H1 (cell line): ENCODE measurements around the gene CDADC1. TPM values are rescaled to one million over a fixed set of nuclear protein-coding genes. Genes with fewer than 3 reads are reported as not detected.

Experiments used
- CTCF ChIA-PET: fragments of 300-600 bp; sonication (Branson Sonifier 250); formaldehyde crosslinking; loops from one replicate; lab custom pipeline; 2021; ENCODE audit not compliant: partially characterized antibody; lab: Charles Lee
- POLR2A ChIA-PET: fragments of 300-600 bp; sonication (Branson Sonifier 250); formaldehyde crosslinking; loops from one replicate; lab custom pipeline; 2021; ENCODE audit warnings: inconsistent platforms; ENCODE audit not compliant: partially characterized antibody; lab: Charles Lee
- DNase-seq, 2 experiments: peaks; one replicate each; pipeline versions ENCODE4 v3.0.0 to v3.0.0-alpha.2; 2010 to 2022; ENCODE audit warnings: low spot score in 2 of 2, low read depth in 1 of 2, mixed read lengths in 1 of 2
- FAIRE-seq: peaks from 2 replicates; lab custom pipeline; 2011; peaks lifted over from hg19 to GRCh38; lab: Jason Lieb, UNC
- H2AFZ ChIP-seq: 2 replicates; pipeline ENCODE4 v1.8.1; 2012; ENCODE audit warnings: low read length, inconsistent platforms
- H2AK5ac ChIP-seq: 2 replicates; pipeline ENCODE4 v1.6.1; 2013; ENCODE audit warnings: low read depth, low read length
- H2BK120ac ChIP-seq: replicated peaks from 2 replicates; pipeline ENCODE3; 2013; ENCODE audit warnings: low read depth, low read length, inconsistent platforms
- H2BK12ac ChIP-seq: 2 replicates; pipeline ENCODE4 v1.6.1; 2013; ENCODE audit warnings: low read depth, low read length
- H2BK15ac ChIP-seq: 2 replicates; pipeline ENCODE4 v1.6.1; 2013; ENCODE audit warnings: low read length
- H2BK20ac ChIP-seq: 2 replicates; pipeline ENCODE4 v1.6.1; 2013; ENCODE audit warnings: low read length
- H2BK5ac ChIP-seq: 2 replicates; pipeline ENCODE4 v1.6.1; 2013; ENCODE audit warnings: low read depth, low read length
- H3K14ac ChIP-seq: 2 replicates; pipeline ENCODE4 v1.6.1; 2013; ENCODE audit warnings: inconsistent platforms; ENCODE audit not compliant: insufficient read length
- H3K18ac ChIP-seq: 2 replicates; pipeline ENCODE4 v1.6.1; 2013; ENCODE audit warnings: low read length; ENCODE audit errors: extremely low read depth
- H3K23ac ChIP-seq: 2 replicates; pipeline ENCODE4 v1.6.1; 2013; ENCODE audit warnings: inconsistent platforms; ENCODE audit not compliant: insufficient read length
- H3K23me2 ChIP-seq: 2 replicates; pipeline ENCODE4 v1.6.1; 2013; ENCODE audit warnings: low read depth, low read length
- H3K27ac ChIP-seq: 2 replicates; pipeline ENCODE4 v1.6.1; 2011; ENCODE audit warnings: low read depth, low read length, inconsistent platforms
- H3K27me3 ChIP-seq, 4 experiments: replicated peaks in 1 of 4; 1 replicate in 1 of 4; 2 replicates in 3 of 4; pipeline versions ENCODE4 v1.6.1 to v1.8.1; 2011 to 2013; ENCODE audit warnings: low read length in 3 of 4, mild to moderate bottlenecking in 3 of 4, inconsistent platforms in 2 of 4, mixed read lengths in 2 of 4, moderate library complexity in 1 of 4; ENCODE audit not compliant: control insufficient read depth in 3 of 4, insufficient read depth in 3 of 4; ENCODE audit errors: extremely low read depth in 1 of 4
- H3K36me3 ChIP-seq, 4 experiments: 2 replicates each; pipeline versions ENCODE4 v1.6.1 to v1.8.1; 2011 to 2013; ENCODE audit warnings: mild to moderate bottlenecking in 4 of 4, low read length in 3 of 4, moderate library complexity in 2 of 4, control low read depth in 1 of 4, inconsistent platforms in 1 of 4; ENCODE audit not compliant: insufficient read depth in 4 of 4, control insufficient read depth in 2 of 4
- H3K4ac ChIP-seq: replicated peaks from 2 replicates; pipeline ENCODE3; 2013; ENCODE audit warnings: low read length, low read depth, mixed read lengths, inconsistent platforms; ENCODE audit not compliant: insufficient read length
- H3K4me1 ChIP-seq, 4 experiments: replicated peaks in 1 of 4; 1 replicate in 1 of 4; 2 replicates in 3 of 4; pipeline versions ENCODE4 v1.6.1 to v1.8.1; 2011 to 2013; ENCODE audit warnings: low read length in 3 of 4, inconsistent platforms in 2 of 4, mixed read lengths in 1 of 4; ENCODE audit not compliant: insufficient read depth in 4 of 4, control insufficient read depth in 3 of 4
- H3K4me2 ChIP-seq, 2 experiments: 2 replicates each; pipeline versions ENCODE4 v1.6.1 to v1.8.1; 2011 to 2013; ENCODE audit warnings: low read depth in 2 of 2, low read length in 2 of 2, control low read depth in 1 of 2, inconsistent platforms in 1 of 2, mild to moderate bottlenecking in 1 of 2; ENCODE audit not compliant: insufficient read depth in 1 of 2
- H3K4me3 ChIP-seq, 4 experiments: fragments of 200-600, 300-600 bp in 1 of 4; sonication (generic), shearing (Covaris generic), sonication (Bioruptor Twin) in 1 of 4; 2 replicates each; pipeline versions ENCODE4 v1.5.1 to v1.8.1; 2011 to 2016; ENCODE audit warnings: low read length in 4 of 4, low read depth in 3 of 4, control low read depth in 2 of 4, inconsistent platforms in 2 of 4, mild to moderate bottlenecking in 2 of 4, mixed read lengths in 1 of 4, moderate library complexity in 1 of 4; ENCODE audit not compliant: insufficient read depth in 2 of 4; ENCODE audit errors: extremely low read depth in 1 of 4
- H3K56ac ChIP-seq: replicated peaks from 2 replicates; pipeline ENCODE3; 2013; ENCODE audit warnings: low read depth, mild to moderate bottlenecking, mixed read lengths, low read length, inconsistent platforms; ENCODE audit not compliant: insufficient read length
- H3K79me1 ChIP-seq: 2 replicates; pipeline ENCODE4 v1.6.1; 2013; ENCODE audit warnings: low read depth, low read length, control low read depth
- H3K79me2 ChIP-seq, 2 experiments: 2 replicates each; pipeline versions ENCODE4 v1.6.1 to v1.8.1; 2012 to 2013; ENCODE audit warnings: low read length in 2 of 2, mild to moderate bottlenecking in 2 of 2, inconsistent platforms in 1 of 2; ENCODE audit not compliant: insufficient read depth in 2 of 2, control insufficient read depth in 1 of 2
- H3K9ac ChIP-seq, 4 experiments: replicated peaks in 1 of 4; 1 replicate in 1 of 4; 2 replicates in 3 of 4; pipeline versions ENCODE4 v1.6.1 to v1.8.1; 2011 to 2013; ENCODE audit warnings: low read depth in 3 of 4, low read length in 3 of 4, control low read depth in 2 of 4, mild to moderate bottlenecking in 2 of 4, moderate library complexity in 2 of 4, inconsistent platforms in 1 of 4; ENCODE audit errors: extremely low read depth in 1 of 4
- H3K9me3 ChIP-seq, 2 experiments: 2 replicates each; pipeline versions ENCODE4 v1.6.1 to v1.8.1; 2012 to 2013; ENCODE audit warnings: mild to moderate bottlenecking in 2 of 2, moderate library complexity in 2 of 2, control low read depth in 1 of 2, inconsistent platforms in 1 of 2, low read depth in 1 of 2, low read length in 1 of 2, mixed read lengths in 1 of 2; ENCODE audit not compliant: insufficient read depth in 2 of 2
- H4K20me1 ChIP-seq, 2 experiments: replicated peaks in 1 of 2; 2 replicates each; pipeline versions ENCODE3 to v1.8.1; 2011 to 2013; ENCODE audit warnings: inconsistent platforms in 2 of 2, low read length in 2 of 2, mild to moderate bottlenecking in 1 of 2; ENCODE audit not compliant: insufficient read depth in 2 of 2, control insufficient read depth in 1 of 2
- H4K5ac ChIP-seq: 2 replicates; pipeline ENCODE4 v1.6.1; 2013; ENCODE audit warnings: low read length, low read depth, mixed read lengths, inconsistent platforms; ENCODE audit not compliant: insufficient read length
- H4K8ac ChIP-seq: 2 replicates; pipeline ENCODE4 v1.8.0; 2013; ENCODE audit warnings: mild to moderate bottlenecking, moderate library complexity, low read length, inconsistent platforms; ENCODE audit not compliant: insufficient read depth; ENCODE audit errors: extremely low read depth
- H4K91ac ChIP-seq: replicated peaks from 2 replicates; pipeline ENCODE3; 2013; ENCODE audit warnings: low read length, mixed read lengths, inconsistent platforms; ENCODE audit not compliant: insufficient read length
- BRCA1 ChIP-seq: IDR thresholded peaks from 2 replicates; pipeline ENCODE4 v1.6.1; 2012; ENCODE audit warnings: low read depth, low read length, improper control_type of control experiment
- CREB1 ChIP-seq: IDR thresholded peaks from 2 replicates; pipeline ENCODE4 v1.6.1; 2012; ENCODE audit warnings: inconsistent platforms
- EP300 ChIP-seq, 2 experiments: IDR thresholded peaks; 1 replicate in 1 of 2; 2 replicates in 1 of 2; pipeline ENCODE4 v1.6.1; 2011 to 2012; ENCODE audit warnings: low read depth in 2 of 2, low read length in 2 of 2, mild to moderate bottlenecking in 2 of 2, borderline replicate concordance in 1 of 2, inconsistent platforms in 1 of 2, moderate library complexity in 1 of 2
- KDM1A ChIP-seq: fragments of 200-600, 300-600 bp; sonication (generic); IDR thresholded peaks from 2 replicates; pipeline ENCODE4 v1.7.1; 2016; ENCODE audit warnings: mild to moderate bottlenecking, low read length, borderline replicate concordance
- KDM5A ChIP-seq: fragments of 200-600 bp; IDR thresholded peaks from 2 replicates; pipeline ENCODE4 v1.7.1; 2012; ENCODE audit warnings: mild to moderate bottlenecking, low read length, inconsistent platforms, mixed read lengths
- MAFK ChIP-seq: IDR thresholded peaks from 2 replicates; pipeline ENCODE4 v1.6.1; 2012; ENCODE audit warnings: low read depth, mild to moderate bottlenecking, improper control_type of control experiment, low read length
- POLR2AphosphoS5 ChIP-seq: IDR thresholded peaks from 2 replicates; pipeline ENCODE4 v1.6.1; 2011; ENCODE audit warnings: low read depth, low read length
- RBBP5 ChIP-seq: IDR thresholded peaks from 2 replicates; pipeline ENCODE4 v1.7.1; 2012; ENCODE audit warnings: low read depth, mild to moderate bottlenecking, inconsistent platforms, low read length, moderate library complexity, borderline replicate concordance
- SP4 ChIP-seq: IDR thresholded peaks from 2 replicates; pipeline ENCODE4 v1.6.1; 2012; ENCODE audit warnings: low read length, inconsistent platforms
- SRF ChIP-seq: IDR thresholded peaks from 2 replicates; pipeline ENCODE4 v1.6.1; 2011; ENCODE audit warnings: mild to moderate bottlenecking, low read depth, low read length, moderate library complexity
- TAF7 ChIP-seq: optimal IDR thresholded peaks from 2 replicates; pipeline ENCODE3; 2011; ENCODE audit warnings: low read depth, mild to moderate bottlenecking, inconsistent platforms, low read length, moderate library complexity, borderline replicate concordance
- TEAD4 ChIP-seq: IDR thresholded peaks from 2 replicates; pipeline ENCODE4 v1.6.1; 2012; ENCODE audit warnings: low read depth, low read length, inconsistent platforms, mixed read lengths
- WGBS, 2 experiments: shearing (Covaris generic) in 1 of 2; methylation state at CpG; one replicate each; pipeline versions ENCODE4 v1.1.6 to v1.1.7; 2013 to 2015; ENCODE audit warnings: low lambda C conversion rate in 2 of 2, mixed read lengths in 2 of 2, inconsistent platforms in 1 of 2, low coverage in 1 of 2, missing lambda C conversion rate in 1 of 2; ENCODE audit not compliant: insufficient replicate concordance in 2 of 2, insufficient coverage in 1 of 2, insufficient read length in 1 of 2; ENCODE audit errors: extremely low coverage in 1 of 2, missing lambda C conversion rate in 1 of 2; 5-methylcytosine and 5-hydroxymethylcytosine counted together
- polyA plus RNA-seq, 7 experiments: library from polyadenylated mRNA; depleted of rRNA in 3 of 7; stranded (reverse) in 5 of 7; unstranded in 2 of 7; fragments of >200 nt in 5 of 7; fragments of 200-250 nt in 2 of 7; gene quantifications; 1 replicate in 5 of 7; 2 replicates in 1 of 7; 4 replicates in 1 of 7; pipeline versions ENCODE4 v1.2.1 to v1.2.3, GENCODE V29; 2011 to 2013; ENCODE audit warnings: missing spikeins in 2 of 7, mixed read lengths in 2 of 7
- total RNA-seq: library from RNA; stranded (reverse); fragmentation: NEBNext Ultra II Directional; extraction: Animal tissue kit (Norgen Biotek cat#: 25700); gene quantifications from 2 replicates; pipeline ENCODE4 v1.2.1, GENCODE V29; 2021
- TF ChIP-seq, protein P1 (sequence below): IDR thresholded peaks from 2 replicates; pipeline ENCODE4 v1.6.1; 2012; ENCODE audit warnings: inconsistent platforms

Gene CDADC1
- total and polyA plus RNA-seq, 2 of the 8 experiments (the other 6 are each of a cell fraction or from before 2014, with no cell fraction given): 0.98 to 2.7 TPM

GRCh38 chr13:49265822-49266221 is 18.1 kb downstream of the CDADC1 start:
- H3K4me2 ChIP-seq: no peak overlapping the region
- TF ChIP-seq POLR2AphosphoS5 (no peak), KDM1A (no peak), SP4 (no peak), CREB1 (no peak), TEAD4 (no peak), RBBP5 (no peak), SRF (no peak), MAFK (no peak), EP300 (IDR thresholded peaks at IDR 0.05; ENCODE audit: borderline replicate concordance in 1 of 2, low read depth in 2 of 2, low read length in 2 of 2) (no peak), KDM5A (no peak), TAF7 (no peak), BRCA1 (no peak)
- TF ChIP-seq, protein P1, sequence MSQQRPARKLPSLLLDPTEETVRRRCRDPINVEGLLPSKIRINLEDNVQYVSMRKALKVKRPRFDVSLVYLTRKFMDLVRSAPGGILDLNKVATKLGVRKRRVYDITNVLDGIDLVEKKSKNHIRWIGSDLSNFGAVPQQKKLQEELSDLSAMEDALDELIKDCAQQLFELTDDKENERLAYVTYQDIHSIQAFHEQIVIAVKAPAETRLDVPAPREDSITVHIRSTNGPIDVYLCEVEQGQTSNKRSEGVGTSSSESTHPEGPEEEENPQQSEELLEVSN: no peak
- H3K18ac ChIP-seq: no peak overlapping the region
- H4K5ac ChIP-seq: no peak overlapping the region
- no peaks in the 10 kb centered on the region for H3K23me2 ChIP-seq
- H3K23ac ChIP-seq: no peak overlapping the region
- no peak overlapping the region for H2BK12ac ChIP-seq
- no peak overlapping the region for H3K56ac ChIP-seq
- DNase-seq: no peak
- H4K91ac ChIP-seq: no peak overlapping the region
- FAIRE-seq: no peak
- H3K4me1 ChIP-seq: 0 out of 7 replicates have a peak, but pooled peaks cover 0 to 3% (median 0%) of the 10 kb centered on the region in 4 experiments
- H3K4ac ChIP-seq: no peak overlapping the region
- H4K8ac ChIP-seq: no peak overlapping the region
- H3K9ac ChIP-seq: no peak overlapping the region
- ChIA-PET CTCF (interaction anchor here (0.5 to 8.8 kb wide), 3 partner anchors 15 to 341 kb away, joined by 3 to 47 read pairs (median 3); no protein-coding TSS in a partner anchor), POLR2A (no interaction called here)
- no peaks in the 10 kb centered on the region for H3K79me2 ChIP-seq
- H2BK20ac ChIP-seq: no peak overlapping the region
- no peaks in the 10 kb centered on the region for H3K36me3 ChIP-seq
- H3K79me1 ChIP-seq: no peaks in the 10 kb centered on the region
- H3K14ac ChIP-seq: no peak overlapping the region
- no peak overlapping the region for H2AK5ac ChIP-seq
- H3K9me3 ChIP-seq: no peaks in the 10 kb centered on the region
- H2BK120ac ChIP-seq: no peak overlapping the region
- no peak overlapping the region for H2BK15ac ChIP-seq
- no peaks in the 10 kb centered on the region for H4K20me1 ChIP-seq
- H3K27me3 ChIP-seq: no peaks in the 10 kb centered on the region
- WGBS, 2 experiments: 91% methylated on average over 2 of the region's 2 CpGs; no CpG with 5 or more reads in 1 of the 2 experiments
- no peak overlapping the region for H3K27ac ChIP-seq
- no peak overlapping the region for H3K4me3 ChIP-seq
- H2BK5ac ChIP-seq: no peak overlapping the region
- no peak overlapping the region for H2AFZ ChIP-seq
